Parathyroid adenoma (tissue), 2 donors: Measurements from ENCODE around the gene SHC4.

Experiments
- H2AFZ ChIP-seq: fragments of 300-600 bp; sonication (generic); one replicate; pipeline ENCODE4 v1.7.0; 2017; ENCODE audit warnings: antibody characterized with exemption, mild to moderate bottlenecking
- H3K27ac ChIP-seq: fragments of 300-600 bp; sonication (generic); one replicate; pipeline ENCODE4 v1.7.0; 2017
- H3K27me3 ChIP-seq: fragments of 300-600 bp; sonication (generic); one replicate; pipeline ENCODE4 v1.7.0; 2017; ENCODE audit warnings: low read length; ENCODE audit not compliant: control insufficient read depth, insufficient read depth
- H3K36me3 ChIP-seq: fragments of 300-600 bp; sonication (generic); one replicate; pipeline ENCODE4 v1.7.0; 2017; ENCODE audit warnings: low read length; ENCODE audit not compliant: control insufficient read depth, insufficient read depth
- H3K4me1 ChIP-seq: fragments of 300-600 bp; sonication (generic); one replicate; pipeline ENCODE4 v1.7.0; 2017; ENCODE audit warnings: control low read depth
- H3K4me2 ChIP-seq: fragments of 300-600 bp; sonication (generic); one replicate; pipeline ENCODE4 v1.7.0; 2017; ENCODE audit warnings: low read length
- H3K4me3 ChIP-seq: fragments of 300-600 bp; sonication (generic); one replicate; pipeline ENCODE4 v1.7.0; 2017; ENCODE audit warnings: low read depth, low read length
- H3K79me2 ChIP-seq: fragments of 300-600 bp; sonication (generic); one replicate; pipeline ENCODE4 v1.7.0; 2017; ENCODE audit warnings: control low read depth
- H3K9ac ChIP-seq: fragments of 300-600 bp; sonication (generic); one replicate; pipeline ENCODE4 v1.7.0; 2017; ENCODE audit warnings: mild to moderate bottlenecking
- H3K9me3 ChIP-seq: fragments of 300-600 bp; sonication (generic); one replicate; pipeline ENCODE4 v1.7.0; 2017; ENCODE audit warnings: low read length; ENCODE audit not compliant: control insufficient read depth
- TF ChIP-seq, protein P1 (sequence below): fragments of 300-600 bp; sonication (generic); IDR thresholded peaks from one replicate; pipeline ENCODE4 v1.7.0; 2017; ENCODE audit warnings: antibody characterized with exemption, mild to moderate bottlenecking
- donor health status: primary hyperparathyroidism.

SHC4 gene

DNA sequence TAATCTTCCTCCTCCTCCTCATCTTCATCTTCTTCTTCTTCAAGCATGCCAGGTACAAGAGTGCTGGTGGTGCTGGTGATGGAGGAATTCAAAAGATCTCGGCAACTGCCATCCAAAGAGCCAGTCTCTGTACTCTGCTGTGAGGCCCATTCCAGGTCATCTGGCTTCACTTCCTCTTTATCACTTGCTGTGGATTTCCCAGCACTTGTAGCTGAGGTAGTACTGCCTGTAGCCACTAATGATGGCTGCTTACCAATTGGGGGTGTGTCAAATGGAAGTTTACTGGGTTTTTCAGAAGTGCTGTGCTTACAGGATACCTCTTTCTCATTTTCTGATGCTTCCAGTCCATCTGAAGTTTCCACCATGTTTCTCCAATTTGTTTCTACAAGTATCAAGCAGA lies 28.8 kb upstream of the SHC4 start:
- no peaks in the 10 kb centered on the region for H3K36me3 ChIP-seq
- no peaks in the 10 kb centered on the region for H3K79me2 ChIP-seq
- no peak overlapping the region for H3K4me2 ChIP-seq
- H3K9me3 ChIP-seq: no peaks in the 10 kb centered on the region
- no peak overlapping the region for H3K27ac ChIP-seq
- TF ChIP-seq, protein P1, sequence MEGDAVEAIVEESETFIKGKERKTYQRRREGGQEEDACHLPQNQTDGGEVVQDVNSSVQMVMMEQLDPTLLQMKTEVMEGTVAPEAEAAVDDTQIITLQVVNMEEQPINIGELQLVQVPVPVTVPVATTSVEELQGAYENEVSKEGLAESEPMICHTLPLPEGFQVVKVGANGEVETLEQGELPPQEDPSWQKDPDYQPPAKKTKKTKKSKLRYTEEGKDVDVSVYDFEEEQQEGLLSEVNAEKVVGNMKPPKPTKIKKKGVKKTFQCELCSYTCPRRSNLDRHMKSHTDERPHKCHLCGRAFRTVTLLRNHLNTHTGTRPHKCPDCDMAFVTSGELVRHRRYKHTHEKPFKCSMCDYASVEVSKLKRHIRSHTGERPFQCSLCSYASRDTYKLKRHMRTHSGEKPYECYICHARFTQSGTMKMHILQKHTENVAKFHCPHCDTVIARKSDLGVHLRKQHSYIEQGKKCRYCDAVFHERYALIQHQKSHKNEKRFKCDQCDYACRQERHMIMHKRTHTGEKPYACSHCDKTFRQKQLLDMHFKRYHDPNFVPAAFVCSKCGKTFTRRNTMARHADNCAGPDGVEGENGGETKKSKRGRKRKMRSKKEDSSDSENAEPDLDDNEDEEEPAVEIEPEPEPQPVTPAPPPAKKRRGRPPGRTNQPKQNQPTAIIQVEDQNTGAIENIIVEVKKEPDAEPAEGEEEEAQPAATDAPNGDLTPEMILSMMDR: no peak
- no peak overlapping the region for H3K9ac ChIP-seq
- no peak overlapping the region for H2AFZ ChIP-seq
- H3K27me3 ChIP-seq: no peaks in the 10 kb centered on the region
- no peaks in the 10 kb centered on the region for H3K4me1 ChIP-seq
- no peak overlapping the region for H3K4me3 ChIP-seq

DNA sequence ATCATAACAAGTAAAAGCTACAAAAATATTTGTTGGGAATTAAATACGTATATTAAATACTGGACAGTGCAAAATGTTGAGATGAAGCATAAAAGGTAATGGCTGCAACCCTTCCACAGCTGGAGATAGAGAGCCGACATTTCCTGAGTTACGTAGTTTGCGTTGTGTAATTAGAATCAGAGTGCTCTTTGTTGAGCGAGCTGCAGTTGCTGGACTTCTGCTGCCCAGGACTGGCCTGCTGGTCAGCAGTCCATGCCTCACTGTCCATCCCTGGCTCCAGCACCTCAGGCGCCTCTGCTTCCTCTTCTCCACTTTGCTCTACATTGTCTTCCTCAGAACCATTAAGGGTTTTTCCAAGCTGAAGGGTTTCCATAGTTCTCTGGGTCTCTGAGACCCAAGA lies 28.4 kb upstream of the SHC4 start:
- Histone ChIP-seq H3K36me3 (no peaks in the 10 kb centered on the region), H3K27me3 (no peaks in the 10 kb centered on the region), H3K4me3 (no peak overlapping the region), H2AFZ (no peak overlapping the region), H3K9me3 (no peaks in the 10 kb centered on the region), H3K79me2 (no peaks in the 10 kb centered on the region), H3K4me1 (no peaks in the 10 kb centered on the region), H3K9ac (no peak overlapping the region), H3K4me2 (no peak overlapping the region), H3K27ac (no peak overlapping the region)
- TF ChIP-seq, protein P1: no peak

DNA sequence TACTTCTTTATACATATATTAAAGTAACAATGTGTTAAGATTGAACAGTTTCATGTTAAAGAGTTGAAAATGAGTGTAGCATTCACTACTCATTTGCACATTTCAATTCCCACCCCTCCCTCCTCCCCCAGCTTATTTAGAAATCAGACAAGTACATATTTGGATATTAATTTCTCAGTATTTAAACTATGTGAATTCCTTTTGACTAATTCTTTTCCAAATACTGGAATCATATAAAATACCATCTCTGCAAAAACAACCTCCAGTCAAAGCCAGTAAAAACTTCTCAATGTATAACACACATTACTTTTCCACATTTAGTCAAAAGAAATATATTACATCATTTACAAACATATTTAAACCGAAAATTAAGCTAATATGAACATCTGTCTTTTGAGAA lies 25.5 kb upstream of the SHC4 start:
- Histone ChIP-seq H3K36me3 (no peaks in the 10 kb centered on the region), H3K27ac (no peak overlapping the region)
- TF ChIP-seq, protein P1: no peak

DNA sequence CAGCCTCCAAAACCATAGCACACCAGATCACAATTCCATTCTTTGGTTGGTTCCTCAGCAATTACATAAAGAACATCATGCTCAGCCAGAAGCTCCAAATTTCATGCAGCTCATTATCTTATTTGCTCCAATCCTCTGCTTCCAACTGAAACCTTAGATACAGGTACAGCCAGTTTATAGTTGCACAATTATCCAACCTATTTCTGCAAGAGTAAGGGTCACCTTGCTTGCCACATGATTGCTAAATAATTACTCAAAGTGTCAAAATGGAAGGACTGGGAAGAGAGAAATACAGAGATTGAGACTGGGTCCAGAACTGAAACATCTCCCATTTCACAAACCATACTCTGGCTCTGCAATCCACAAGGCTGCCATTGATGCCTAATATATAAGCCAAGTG lies 23.4 kb upstream of the SHC4 start:
- H3K9ac ChIP-seq: no peak overlapping the region
- no peak overlapping the region for H3K4me2 ChIP-seq
- H3K4me1 ChIP-seq: no peaks in the 10 kb centered on the region
- H3K27me3 ChIP-seq: no peaks in the 10 kb centered on the region
- H2AFZ ChIP-seq: no peak overlapping the region
- H3K27ac ChIP-seq: no peak overlapping the region
- TF ChIP-seq, protein P1: no peak
- H3K79me2 ChIP-seq: no peaks in the 10 kb centered on the region
- H3K9me3 ChIP-seq: no peaks in the 10 kb centered on the region
- H3K36me3 ChIP-seq: no peaks in the 10 kb centered on the region
- H3K4me3 ChIP-seq: no peak overlapping the region

More for the DNA sequence above, 25.5 kb upstream of the SHC4 start:
- no peak overlapping the region for H3K4me3 ChIP-seq
- no peak overlapping the region for H2AFZ ChIP-seq
- H3K27me3 ChIP-seq: no peaks in the 10 kb centered on the region
- no peaks in the 10 kb centered on the region for H3K4me1 ChIP-seq
- H3K9me3 ChIP-seq: no peaks in the 10 kb centered on the region
- H3K79me2 ChIP-seq: no peaks in the 10 kb centered on the region
- H3K9ac ChIP-seq: no peak overlapping the region
- no peak overlapping the region for H3K4me2 ChIP-seq

DNA sequence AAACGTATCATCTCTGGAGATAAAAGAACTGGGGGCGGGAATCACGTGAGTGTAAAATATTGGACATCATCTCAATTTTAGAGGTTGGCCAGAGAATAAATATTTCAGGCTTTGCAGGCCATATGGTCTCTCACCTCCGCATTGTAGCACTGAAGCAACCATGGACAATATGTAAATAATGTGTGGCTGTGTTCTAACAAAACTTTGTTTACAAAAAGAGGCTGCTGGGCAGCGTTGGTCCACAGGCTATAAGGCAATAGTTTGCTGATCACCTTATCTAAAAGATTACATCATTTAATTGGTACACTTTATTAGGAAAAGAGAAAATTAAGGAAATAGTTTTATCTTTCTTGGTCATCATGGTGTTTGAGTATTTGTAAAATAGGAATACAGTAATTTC lies 22.5 kb upstream of the SHC4 start:
- Histone ChIP-seq H3K27me3 (no peaks in the 10 kb centered on the region), H3K36me3 (no peaks in the 10 kb centered on the region), H3K27ac (no peak overlapping the region), H3K9me3 (no peaks in the 10 kb centered on the region), H3K4me3 (no peak overlapping the region), H3K4me1 (no peaks in the 10 kb centered on the region), H2AFZ (no peak overlapping the region), H3K9ac (no peak overlapping the region), H3K4me2 (no peak overlapping the region), H3K79me2 (no peaks in the 10 kb centered on the region)
- TF ChIP-seq, protein P1: no peak
